ENCODE results near the gene FGFR4. TPM values are rescaled to one million over a fixed set of nuclear protein-coding genes. Genes with fewer than 3 reads are reported as not detected.

FGFR4 gene
- total and polyA plus RNA-seq, 2 of the 8 experiments (the other 6 are each of a cell fraction or from before 2014, with no cell fraction given) = 61.4 to 88.4 TPM

DNA sequence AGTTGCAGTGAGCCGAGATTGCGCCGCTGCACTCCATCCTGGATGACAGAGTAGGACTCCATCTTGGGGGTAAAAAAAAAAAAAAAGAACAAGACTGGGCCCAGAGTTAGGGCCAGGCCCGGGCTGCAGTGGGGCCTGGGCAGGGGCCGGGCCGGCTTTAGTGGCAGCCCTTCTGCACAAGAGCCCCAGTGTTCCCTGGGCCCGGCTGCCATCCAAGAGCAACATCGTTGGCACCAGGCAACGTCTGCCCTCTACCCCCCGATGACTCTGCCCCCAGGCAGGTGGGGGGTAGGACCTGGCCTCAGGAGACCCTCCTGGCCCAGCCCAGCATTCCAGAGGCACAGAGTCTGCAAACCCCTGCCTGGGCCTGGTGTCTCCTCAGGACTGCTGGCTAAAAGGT lies 4.9 kb upstream of the FGFR4 start (continued):
- TF ChIP-seq, protein P1, sequence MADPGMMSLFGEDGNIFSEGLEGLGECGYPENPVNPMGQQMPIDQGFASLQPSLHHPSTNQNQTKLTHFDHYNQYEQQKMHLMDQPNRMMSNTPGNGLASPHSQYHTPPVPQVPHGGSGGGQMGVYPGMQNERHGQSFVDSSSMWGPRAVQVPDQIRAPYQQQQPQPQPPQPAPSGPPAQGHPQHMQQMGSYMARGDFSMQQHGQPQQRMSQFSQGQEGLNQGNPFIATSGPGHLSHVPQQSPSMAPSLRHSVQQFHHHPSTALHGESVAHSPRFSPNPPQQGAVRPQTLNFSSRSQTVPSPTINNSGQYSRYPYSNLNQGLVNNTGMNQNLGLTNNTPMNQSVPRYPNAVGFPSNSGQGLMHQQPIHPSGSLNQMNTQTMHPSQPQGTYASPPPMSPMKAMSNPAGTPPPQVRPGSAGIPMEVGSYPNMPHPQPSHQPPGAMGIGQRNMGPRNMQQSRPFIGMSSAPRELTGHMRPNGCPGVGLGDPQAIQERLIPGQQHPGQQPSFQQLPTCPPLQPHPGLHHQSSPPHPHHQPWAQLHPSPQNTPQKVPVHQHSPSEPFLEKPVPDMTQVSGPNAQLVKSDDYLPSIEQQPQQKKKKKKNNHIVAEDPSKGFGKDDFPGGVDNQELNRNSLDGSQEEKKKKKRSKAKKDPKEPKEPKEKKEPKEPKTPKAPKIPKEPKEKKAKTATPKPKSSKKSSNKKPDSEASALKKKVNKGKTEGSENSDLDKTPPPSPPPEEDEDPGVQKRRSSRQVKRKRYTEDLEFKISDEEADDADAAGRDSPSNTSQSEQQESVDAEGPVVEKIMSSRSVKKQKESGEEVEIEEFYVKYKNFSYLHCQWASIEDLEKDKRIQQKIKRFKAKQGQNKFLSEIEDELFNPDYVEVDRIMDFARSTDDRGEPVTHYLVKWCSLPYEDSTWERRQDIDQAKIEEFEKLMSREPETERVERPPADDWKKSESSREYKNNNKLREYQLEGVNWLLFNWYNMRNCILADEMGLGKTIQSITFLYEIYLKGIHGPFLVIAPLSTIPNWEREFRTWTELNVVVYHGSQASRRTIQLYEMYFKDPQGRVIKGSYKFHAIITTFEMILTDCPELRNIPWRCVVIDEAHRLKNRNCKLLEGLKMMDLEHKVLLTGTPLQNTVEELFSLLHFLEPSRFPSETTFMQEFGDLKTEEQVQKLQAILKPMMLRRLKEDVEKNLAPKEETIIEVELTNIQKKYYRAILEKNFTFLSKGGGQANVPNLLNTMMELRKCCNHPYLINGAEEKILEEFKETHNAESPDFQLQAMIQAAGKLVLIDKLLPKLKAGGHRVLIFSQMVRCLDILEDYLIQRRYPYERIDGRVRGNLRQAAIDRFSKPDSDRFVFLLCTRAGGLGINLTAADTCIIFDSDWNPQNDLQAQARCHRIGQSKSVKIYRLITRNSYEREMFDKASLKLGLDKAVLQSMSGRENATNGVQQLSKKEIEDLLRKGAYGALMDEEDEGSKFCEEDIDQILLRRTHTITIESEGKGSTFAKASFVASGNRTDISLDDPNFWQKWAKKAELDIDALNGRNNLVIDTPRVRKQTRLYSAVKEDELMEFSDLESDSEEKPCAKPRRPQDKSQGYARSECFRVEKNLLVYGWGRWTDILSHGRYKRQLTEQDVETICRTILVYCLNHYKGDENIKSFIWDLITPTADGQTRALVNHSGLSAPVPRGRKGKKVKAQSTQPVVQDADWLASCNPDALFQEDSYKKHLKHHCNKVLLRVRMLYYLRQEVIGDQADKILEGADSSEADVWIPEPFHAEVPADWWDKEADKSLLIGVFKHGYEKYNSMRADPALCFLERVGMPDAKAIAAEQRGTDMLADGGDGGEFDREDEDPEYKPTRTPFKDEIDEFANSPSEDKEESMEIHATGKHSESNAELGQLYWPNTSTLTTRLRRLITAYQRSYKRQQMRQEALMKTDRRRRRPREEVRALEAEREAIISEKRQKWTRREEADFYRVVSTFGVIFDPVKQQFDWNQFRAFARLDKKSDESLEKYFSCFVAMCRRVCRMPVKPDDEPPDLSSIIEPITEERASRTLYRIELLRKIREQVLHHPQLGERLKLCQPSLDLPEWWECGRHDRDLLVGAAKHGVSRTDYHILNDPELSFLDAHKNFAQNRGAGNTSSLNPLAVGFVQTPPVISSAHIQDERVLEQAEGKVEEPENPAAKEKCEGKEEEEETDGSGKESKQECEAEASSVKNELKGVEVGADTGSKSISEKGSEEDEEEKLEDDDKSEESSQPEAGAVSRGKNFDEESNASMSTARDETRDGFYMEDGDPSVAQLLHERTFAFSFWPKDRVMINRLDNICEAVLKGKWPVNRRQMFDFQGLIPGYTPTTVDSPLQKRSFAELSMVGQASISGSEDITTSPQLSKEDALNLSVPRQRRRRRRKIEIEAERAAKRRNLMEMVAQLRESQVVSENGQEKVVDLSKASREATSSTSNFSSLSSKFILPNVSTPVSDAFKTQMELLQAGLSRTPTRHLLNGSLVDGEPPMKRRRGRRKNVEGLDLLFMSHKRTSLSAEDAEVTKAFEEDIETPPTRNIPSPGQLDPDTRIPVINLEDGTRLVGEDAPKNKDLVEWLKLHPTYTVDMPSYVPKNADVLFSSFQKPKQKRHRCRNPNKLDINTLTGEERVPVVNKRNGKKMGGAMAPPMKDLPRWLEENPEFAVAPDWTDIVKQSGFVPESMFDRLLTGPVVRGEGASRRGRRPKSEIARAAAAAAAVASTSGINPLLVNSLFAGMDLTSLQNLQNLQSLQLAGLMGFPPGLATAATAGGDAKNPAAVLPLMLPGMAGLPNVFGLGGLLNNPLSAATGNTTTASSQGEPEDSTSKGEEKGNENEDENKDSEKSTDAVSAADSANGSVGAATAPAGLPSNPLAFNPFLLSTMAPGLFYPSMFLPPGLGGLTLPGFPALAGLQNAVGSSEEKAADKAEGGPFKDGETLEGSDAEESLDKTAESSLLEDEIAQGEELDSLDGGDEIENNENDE (IDR thresholded peaks at IDR 0.05; ENCODE audit: insufficient replicate concordance, low read length) = no peak
- no peak for TF ChIP-seq KDM4A (IDR thresholded peaks at IDR 0.05; ENCODE audit: low read depth, low read length, severe bottlenecking)
- TF ChIP-seq, protein P2, sequence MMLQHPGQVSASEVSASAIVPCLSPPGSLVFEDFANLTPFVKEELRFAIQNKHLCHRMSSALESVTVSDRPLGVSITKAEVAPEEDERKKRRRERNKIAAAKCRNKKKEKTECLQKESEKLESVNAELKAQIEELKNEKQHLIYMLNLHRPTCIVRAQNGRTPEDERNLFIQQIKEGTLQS (IDR thresholded peaks at IDR 0.05; ENCODE audit: insufficient read depth, low read depth, low read length) = no peak
- TF ChIP-seq YY1 (IDR thresholded peaks at IDR 0.05; ENCODE audit: low read depth, low read length) = no peak
- TF ChIP-seq, protein P3, sequence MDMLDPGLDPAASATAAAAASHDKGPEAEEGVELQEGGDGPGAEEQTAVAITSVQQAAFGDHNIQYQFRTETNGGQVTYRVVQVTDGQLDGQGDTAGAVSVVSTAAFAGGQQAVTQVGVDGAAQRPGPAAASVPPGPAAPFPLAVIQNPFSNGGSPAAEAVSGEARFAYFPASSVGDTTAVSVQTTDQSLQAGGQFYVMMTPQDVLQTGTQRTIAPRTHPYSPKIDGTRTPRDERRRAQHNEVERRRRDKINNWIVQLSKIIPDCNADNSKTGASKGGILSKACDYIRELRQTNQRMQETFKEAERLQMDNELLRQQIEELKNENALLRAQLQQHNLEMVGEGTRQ (IDR thresholded peaks at IDR 0.05; ENCODE audit: low read length) = no peak
- no peak for TF ChIP-seq SP1 (IDR thresholded peaks at IDR 0.05; ENCODE audit: low read depth, low read length)
- no peak for TF ChIP-seq EP300 (IDR thresholded peaks at IDR 0.05; ENCODE audit: borderline replicate concordance in 1 of 2, low read depth in 2 of 2, low read length in 2 of 2)
- no peak for TF ChIP-seq JUN (IDR thresholded peaks at IDR 0.05; ENCODE audit: low read depth, low read length)
- TF ChIP-seq HDAC6 (IDR thresholded peaks at IDR 0.05; ENCODE audit: low read depth, low read length) = no peak
- no peak for TF ChIP-seq KDM5A (IDR thresholded peaks at IDR 0.05; ENCODE audit: low read length)
